ENCODE results near the gene FAM184A. TPM values are rescaled to one million over a fixed set of nuclear protein-coding genes. Genes with fewer than 3 reads are reported as not detected.
"Not testable (repeated sequence)": the region's sequence is repeated elsewhere in the genome, so short reads cannot be mapped to it uniquely, and the experiment has no call there.

FAM184A gene
- total and polyA plus RNA-seq, 9 donors = 7.0 to 13.7 (median 11.0) TPM

DNA sequence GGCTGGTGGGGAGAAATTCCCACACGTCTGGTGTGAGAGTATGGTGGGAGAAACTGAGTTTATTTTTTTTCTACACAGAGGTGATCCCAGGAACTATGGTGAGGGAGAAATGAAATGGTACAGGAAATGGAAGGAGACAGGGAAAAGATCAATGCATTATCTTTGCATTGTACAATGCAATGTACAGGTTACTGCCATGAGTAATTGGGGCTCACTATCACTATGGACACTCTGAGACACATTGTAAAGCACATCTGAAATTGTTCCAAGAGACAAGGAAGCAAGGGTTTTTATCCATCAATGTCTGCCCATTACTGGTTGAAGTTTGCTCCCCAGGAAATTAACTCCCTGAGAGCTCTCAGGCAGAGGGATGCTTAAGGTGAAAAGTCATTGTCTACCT, 21.7 kb upstream of the FAM184A start:
- WGBS (ENCODE audit: insufficient coverage) = 80% methylated on average over 1 of the region's 1 CpG
- H3K27ac ChIP-seq (ENCODE audit: low read length) = no peak overlapping the region
- DNase-seq = no peak
- H3K9me3 ChIP-seq (replicated peaks; ENCODE audit: control insufficient read depth, low read depth, low read length) = no peaks in the 10 kb centered on the region
- H3K27me3 ChIP-seq (ENCODE audit: control insufficient read depth, insufficient read depth, low read length) = no peaks in the 10 kb centered on the region
- no peaks in the 10 kb centered on the region for H3K4me1 ChIP-seq (ENCODE audit: control insufficient read depth, insufficient read depth, low read length)
- no peak overlapping the region for H3K4me3 ChIP-seq (ENCODE audit: low read length)
- no peaks in the 10 kb centered on the region for H3K36me3 ChIP-seq (ENCODE audit: control insufficient read depth, insufficient read depth, low read length)

DNA sequence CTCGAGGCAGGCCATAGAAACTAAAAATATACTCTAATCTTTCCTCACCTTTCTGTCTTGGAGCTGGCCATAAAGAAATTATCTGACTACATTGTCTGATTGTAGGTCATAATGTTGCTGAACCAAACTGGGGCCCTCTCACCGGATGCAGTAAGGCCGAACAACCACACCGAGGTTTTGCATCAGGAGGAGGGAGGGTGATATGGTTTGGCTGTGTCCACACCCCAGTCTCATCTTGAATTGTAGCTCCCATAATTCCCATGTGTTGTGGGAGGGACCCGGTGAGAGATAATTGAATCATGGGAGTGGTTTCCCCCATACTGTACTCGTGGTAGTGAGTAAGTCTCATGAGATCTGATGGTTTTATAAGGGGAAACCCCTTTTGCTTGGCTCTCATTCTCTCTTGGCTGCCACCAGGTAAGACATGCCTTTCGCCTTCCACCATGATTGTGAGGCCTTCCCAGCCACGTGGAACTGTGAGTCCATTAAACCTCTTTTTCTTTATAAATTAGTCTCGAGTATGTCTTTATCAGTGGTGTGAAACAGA, 19.4 kb upstream of the FAM184A start:
- not testable (repeated sequence) for H3K27ac ChIP-seq (ENCODE audit: low read length); H3K36me3 ChIP-seq (ENCODE audit: control insufficient read depth, insufficient read depth, low read length); H3K9me3 ChIP-seq (replicated peaks; ENCODE audit: control insufficient read depth, low read depth, low read length); H3K4me1 ChIP-seq (ENCODE audit: control insufficient read depth, insufficient read depth, low read length); H3K27me3 ChIP-seq (ENCODE audit: control insufficient read depth, insufficient read depth, low read length); H3K4me3 ChIP-seq (ENCODE audit: low read length); DNase-seq
- no CpG with 5 or more reads among the region's 9 CpGs for WGBS (ENCODE audit: insufficient coverage)

DNA sequence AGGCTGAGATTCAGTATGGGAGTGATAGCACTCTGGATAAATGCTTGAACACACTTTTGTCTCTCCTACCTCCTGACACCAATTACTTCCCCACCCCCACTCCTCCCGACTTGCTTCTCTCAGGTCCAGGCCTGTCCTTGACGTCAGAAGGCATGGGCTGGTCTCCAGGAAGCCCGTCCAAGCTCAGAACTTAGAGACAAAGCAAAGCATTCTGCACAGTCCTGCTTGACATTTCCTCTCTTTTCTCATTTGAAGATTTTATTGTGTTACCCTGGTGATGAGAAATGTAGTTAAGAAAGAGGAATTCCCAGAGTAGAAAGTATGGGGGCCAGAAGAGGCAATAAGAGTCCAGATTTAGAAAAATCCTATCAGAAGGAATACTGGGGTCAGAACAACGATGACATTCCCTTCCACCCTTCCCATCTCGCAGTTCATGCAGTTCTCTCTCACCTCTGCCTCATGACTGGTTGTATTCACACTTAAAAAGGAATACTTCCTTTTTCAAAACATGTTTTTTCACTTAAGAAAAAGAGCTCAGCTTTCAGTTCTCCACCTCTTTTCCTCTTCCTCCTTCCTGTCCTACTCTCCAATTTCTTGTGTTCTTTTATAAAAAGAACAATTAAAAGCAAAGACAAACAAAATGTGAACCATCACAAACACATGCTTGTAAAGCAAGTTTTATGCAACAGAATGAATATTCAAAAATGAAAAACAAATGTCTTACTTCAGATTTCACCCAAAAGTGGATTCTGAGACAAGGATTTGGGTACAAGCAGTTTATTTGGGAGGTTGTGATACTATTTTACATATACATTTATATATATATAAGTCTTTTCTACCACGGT, 18.5 kb upstream of the FAM184A start:
- DNase-seq = peak; percentile 95
- 9% methylated on average over 4 of the region's 6 CpGs for WGBS (ENCODE audit: insufficient coverage)
- Histone ChIP-seq H3K27ac (ENCODE audit: low read length) (peak overlapping the region; percentile 80), H3K4me1 (ENCODE audit: control insufficient read depth, insufficient read depth, low read length) (no peaks in the 10 kb centered on the region), H3K27me3 (ENCODE audit: control insufficient read depth, insufficient read depth, low read length) (no peaks in the 10 kb centered on the region), H3K9me3 (replicated peaks; ENCODE audit: control insufficient read depth, low read depth, low read length) (no peaks in the 10 kb centered on the region), H3K4me3 (ENCODE audit: low read length) (no peak overlapping the region), H3K36me3 (ENCODE audit: control insufficient read depth, insufficient read depth, low read length) (no peaks in the 10 kb centered on the region)

DNA sequence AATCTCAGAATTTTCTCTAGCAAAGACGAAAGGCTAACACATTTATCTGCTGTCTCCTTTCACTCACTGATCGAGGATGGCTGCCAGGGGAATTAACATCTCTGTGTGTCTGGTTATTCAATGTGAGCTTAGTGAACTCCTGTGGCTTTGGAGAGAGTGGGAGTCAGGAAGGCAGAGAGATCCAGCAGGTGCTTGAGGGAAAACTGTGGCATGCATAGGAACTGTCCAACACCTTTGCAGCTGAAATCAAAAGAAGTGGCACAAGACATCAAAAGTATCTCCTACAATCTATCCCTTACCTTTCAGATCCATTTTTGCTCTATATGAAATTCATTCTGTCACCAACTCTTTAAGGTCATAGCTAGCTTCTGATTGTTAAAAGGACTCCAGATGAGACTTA, 11.8 kb upstream of the FAM184A start:
- no peak for DNase-seq
- H3K4me1 ChIP-seq (ENCODE audit: control insufficient read depth, insufficient read depth, low read length) = no peaks in the 10 kb centered on the region
- no peaks in the 10 kb centered on the region for H3K36me3 ChIP-seq (ENCODE audit: control insufficient read depth, insufficient read depth, low read length)
- no peaks in the 10 kb centered on the region for H3K9me3 ChIP-seq (replicated peaks; ENCODE audit: control insufficient read depth, low read depth, low read length)
- no peak overlapping the region for H3K4me3 ChIP-seq (ENCODE audit: low read length)
- H3K27me3 ChIP-seq (ENCODE audit: control insufficient read depth, insufficient read depth, low read length) = no peaks in the 10 kb centered on the region
- H3K27ac ChIP-seq (ENCODE audit: low read length) = no peak overlapping the region
- no CpG with 5 or more reads among the region's 2 CpGs for WGBS (ENCODE audit: insufficient coverage)

DNA sequence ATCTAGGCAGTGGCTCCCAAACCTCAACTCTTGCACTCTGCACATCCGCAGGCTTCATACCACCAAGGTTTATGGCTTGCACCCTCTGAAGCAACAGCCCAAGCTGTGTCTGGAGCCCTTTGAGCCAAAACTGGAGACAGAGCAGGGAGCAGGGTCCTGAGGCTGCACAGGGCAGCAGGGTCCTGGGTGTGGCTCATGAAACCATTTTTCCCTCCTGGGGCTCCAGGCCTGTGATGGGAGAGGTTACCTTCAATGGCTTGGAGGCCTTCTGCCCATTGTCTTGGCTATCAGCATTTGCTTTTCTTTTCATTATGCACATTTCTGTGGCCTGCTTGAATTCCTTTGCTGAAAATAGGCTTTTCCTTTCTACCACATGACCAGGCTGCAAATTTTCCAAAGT, 6.3 kb upstream of the FAM184A start:
- WGBS (ENCODE audit: insufficient coverage) = 100% methylated on average over 1 of the region's 1 CpG
- Histone ChIP-seq H3K27me3 (ENCODE audit: control insufficient read depth, insufficient read depth, low read length) (no peaks in the 10 kb centered on the region), H3K27ac (ENCODE audit: low read length) (no peak overlapping the region), H3K36me3 (ENCODE audit: control insufficient read depth, insufficient read depth, low read length) (no peaks in the 10 kb centered on the region), H3K9me3 (replicated peaks; ENCODE audit: control insufficient read depth, low read depth, low read length) (peaks cover 7% of the 10 kb centered on the region), H3K4me3 (ENCODE audit: low read length) (no peak overlapping the region), H3K4me1 (ENCODE audit: control insufficient read depth, insufficient read depth, low read length) (no peaks in the 10 kb centered on the region)
- DNase-seq = no peak

DNA sequence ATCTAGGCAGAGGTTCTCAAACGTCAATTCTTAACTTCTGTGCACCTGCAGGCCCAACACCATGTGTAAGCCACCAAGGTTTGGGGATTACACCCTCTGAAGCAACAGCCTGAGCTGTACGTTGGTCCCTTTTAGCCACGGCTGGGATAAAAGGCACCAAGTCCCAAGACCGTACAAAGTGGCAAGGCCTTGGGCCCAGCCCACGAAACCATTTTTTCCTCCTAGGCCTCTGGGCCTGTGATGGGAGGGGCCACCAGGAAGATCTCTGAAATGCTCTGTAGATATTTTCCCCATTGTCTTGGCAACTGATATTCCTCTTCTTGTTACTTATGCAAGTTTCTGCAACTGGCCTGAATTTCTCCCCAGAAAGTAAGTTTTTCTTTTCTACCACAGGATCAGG, 4.5 kb upstream of the FAM184A start:
- peaks cover 1% of the 10 kb centered on the region for H3K27me3 ChIP-seq (ENCODE audit: control insufficient read depth, insufficient read depth, low read length)
- 79% methylated on average over 4 of the region's 5 CpGs for WGBS (ENCODE audit: insufficient coverage)
- no peak overlapping the region for H3K27ac ChIP-seq (ENCODE audit: low read length)

DNA sequence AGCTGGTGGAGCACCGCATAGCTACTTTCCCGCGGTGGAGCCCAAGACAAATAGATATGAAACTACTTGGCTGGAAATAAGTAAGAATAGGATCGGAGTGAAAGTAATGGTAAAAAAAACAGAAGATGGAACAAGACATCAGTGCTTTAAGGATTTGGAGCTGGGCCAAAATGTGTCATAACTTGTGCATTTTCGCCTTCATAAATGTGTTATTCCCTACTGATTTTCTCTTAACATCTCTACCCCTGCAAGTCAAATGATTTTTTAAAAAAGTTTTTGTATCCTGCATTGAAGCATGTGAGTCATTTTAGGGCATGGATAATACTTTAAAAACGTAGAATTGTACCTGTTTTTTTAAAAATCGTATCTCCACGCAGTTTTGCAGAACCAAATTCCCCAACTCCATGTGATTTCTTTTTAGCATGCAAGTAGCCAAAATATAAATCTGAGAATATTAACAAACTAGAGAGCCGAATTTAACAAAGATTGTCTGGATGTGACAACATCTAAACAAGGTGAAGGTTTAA, 882 bp upstream of the FAM184A start:
- H3K4me3 ChIP-seq (ENCODE audit: low read length) = peak overlapping the region; percentile 72
- peak; percentile 85 for DNase-seq
- no peaks in the 10 kb centered on the region for H3K36me3 ChIP-seq (ENCODE audit: control insufficient read depth, insufficient read depth, low read length)
- peaks cover 6% of the 10 kb centered on the region for H3K27me3 ChIP-seq (ENCODE audit: control insufficient read depth, insufficient read depth, low read length)
- peaks cover 7% of the 10 kb centered on the region for H3K9me3 ChIP-seq (replicated peaks; ENCODE audit: control insufficient read depth, low read depth, low read length)
- peak overlapping the region; percentile 89 for H3K27ac ChIP-seq (ENCODE audit: low read length)
- peaks cover 3% of the 10 kb centered on the region for H3K4me1 ChIP-seq (ENCODE audit: control insufficient read depth, insufficient read depth, low read length)
- no CpG with 5 or more reads among the region's 9 CpGs for WGBS (ENCODE audit: insufficient coverage)

More for the DNA sequence above, 4.5 kb upstream of the FAM184A start:
- DNase-seq = no peak
- no peaks in the 10 kb centered on the region for H3K36me3 ChIP-seq (ENCODE audit: control insufficient read depth, insufficient read depth, low read length)
- peaks cover 7% of the 10 kb centered on the region for H3K9me3 ChIP-seq (replicated peaks; ENCODE audit: control insufficient read depth, low read depth, low read length)
- no peak overlapping the region for H3K4me3 ChIP-seq (ENCODE audit: low read length)
- no peaks in the 10 kb centered on the region for H3K4me1 ChIP-seq (ENCODE audit: control insufficient read depth, insufficient read depth, low read length)

DNA sequence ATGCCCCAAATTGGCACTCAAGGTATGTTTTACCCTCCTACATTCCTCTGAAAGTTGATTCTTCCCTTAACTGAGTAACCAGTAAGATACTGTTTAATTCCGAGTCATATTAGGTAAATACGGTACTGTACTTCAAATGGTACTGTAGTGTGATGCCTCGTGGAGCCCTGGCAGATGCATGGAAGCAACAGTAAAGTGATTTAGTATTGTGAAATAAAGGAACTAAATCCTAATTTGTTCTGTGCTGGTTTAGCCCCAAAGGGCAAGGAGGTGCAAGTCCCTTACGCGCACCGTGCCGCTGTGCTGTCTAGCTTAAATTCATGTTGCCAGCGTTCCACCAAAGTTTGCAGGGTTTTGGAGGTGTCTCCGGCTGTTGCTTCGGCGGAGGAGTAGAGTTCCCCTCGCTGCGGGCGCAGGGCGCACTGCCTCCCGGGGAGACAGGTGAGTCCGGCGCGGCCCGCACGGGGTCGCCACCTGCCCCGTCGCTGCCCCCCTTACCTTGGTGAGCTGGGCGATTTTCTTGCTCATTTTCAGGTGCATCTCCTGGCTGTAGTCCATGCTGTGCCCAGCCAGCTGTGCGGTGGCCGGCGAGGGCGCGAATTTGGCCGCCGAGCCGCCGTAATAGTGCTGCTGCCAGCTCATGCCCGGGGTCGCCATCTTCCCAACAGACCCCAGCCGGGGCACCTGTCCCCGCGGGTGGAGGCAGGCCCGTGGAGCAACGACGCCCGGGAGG, 655 bp downstream of the FAM184A start:
- Histone ChIP-seq H3K36me3 (ENCODE audit: control insufficient read depth, insufficient read depth, low read length) (no peaks in the 10 kb centered on the region), H3K4me3 (ENCODE audit: low read length) (peak overlapping the region; percentile 72), H3K27ac (ENCODE audit: low read length) (peak overlapping the region; percentile 67), H3K4me1 (ENCODE audit: control insufficient read depth, insufficient read depth, low read length) (peaks cover 3% of the 10 kb centered on the region), H3K9me3 (replicated peaks; ENCODE audit: control insufficient read depth, low read depth, low read length) (peaks cover 3% of the 10 kb centered on the region), H3K27me3 (ENCODE audit: control insufficient read depth, insufficient read depth, low read length) (peaks cover 6% of the 10 kb centered on the region)
- DNase-seq = peak; percentile 35
- under 1% methylated on average over 41 of the region's 43 CpGs for WGBS (ENCODE audit: insufficient coverage)

DNA sequence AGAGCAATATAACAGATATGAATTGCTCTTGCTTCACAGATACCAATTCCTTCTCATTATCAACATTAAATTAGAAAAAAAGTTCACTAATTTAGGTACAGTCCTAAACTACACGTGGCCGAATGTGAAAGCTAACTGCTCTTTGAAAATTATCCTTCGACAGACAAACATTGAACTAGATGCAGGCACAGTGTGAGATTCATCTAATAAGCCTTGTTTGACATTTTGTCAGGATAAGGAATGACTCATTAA, 1.1 kb downstream of the FAM184A start:
- peak overlapping the region; percentile 72 for H3K4me3 ChIP-seq (ENCODE audit: low read length)
- 73% methylated on average over 3 of the region's 3 CpGs for WGBS (ENCODE audit: insufficient coverage)
- no peaks in the 10 kb centered on the region for H3K9me3 ChIP-seq (replicated peaks; ENCODE audit: control insufficient read depth, low read depth, low read length)
- H3K27me3 ChIP-seq (ENCODE audit: control insufficient read depth, insufficient read depth, low read length) = peaks cover 6% of the 10 kb centered on the region
- DNase-seq = no peak
- no peak overlapping the region for H3K27ac ChIP-seq (ENCODE audit: low read length)
- H3K36me3 ChIP-seq (ENCODE audit: control insufficient read depth, insufficient read depth, low read length) = no peaks in the 10 kb centered on the region
- peaks cover 3% of the 10 kb centered on the region for H3K4me1 ChIP-seq (ENCODE audit: control insufficient read depth, insufficient read depth, low read length)

All from muscle of leg (tissue), 11 donors.